ENCODE measurements around the gene KCNJ15.

The KCNJ15 gene

GRCh38 chr21:38303300-38303699 is 46.5 kb downstream of the KCNJ15 start:
- H3K27ac ChIP-seq = no peak overlapping the region
- TF ChIP-seq CTCF (conservative IDR thresholded peaks at IDR 0.05) = no peak

- peak overlapping the region; percentile 19; the same call in 1 of the 2 replicates for H3K27ac ChIP-seq
- TF ChIP-seq CTCF (conservative IDR thresholded peaks at IDR 0.05) = no peak
These were observed 49.8 kb downstream of the KCNJ15 start for GRCh38 chr21:38306433-38307141.

GRCh38 chr21:38307771-38308531 is 51.2 kb downstream of the KCNJ15 start:
- H3K27ac ChIP-seq = no peak overlapping the region
- no peak for TF ChIP-seq CTCF (conservative IDR thresholded peaks at IDR 0.05)

GRCh38 chr21:38308532-38309119 is 51.8 kb downstream of the KCNJ15 start:
- no peak overlapping the region for H3K27ac ChIP-seq
- TF ChIP-seq CTCF (conservative IDR thresholded peaks at IDR 0.05) = no peak

GRCh38 chr21:38310646-38311485 is 54.1 kb downstream of the KCNJ15 start:
- no peak for TF ChIP-seq CTCF (conservative IDR thresholded peaks at IDR 0.05)
- no peak overlapping the region for H3K27ac ChIP-seq

- no peak overlapping the region for H3K27ac ChIP-seq
- TF ChIP-seq CTCF (conservative IDR thresholded peaks at IDR 0.05) = no peak
These were observed 55.0 kb downstream of the KCNJ15 start for GRCh38 chr21:38311765-38312164.

All from VCaP (cell line).